Measurements from ENCODE around the gene FAM83C.

- TF ChIP-seq RFX5 (IDR thresholded peaks at IDR 0.05; ENCODE audit: low read depth, low read length) (no peak), POLR2A (IDR thresholded peaks at IDR 0.05; ENCODE audit: low read depth, low read length) (no peak), CTCF (IDR thresholded peaks at IDR 0.05 in 2 of 3, conservative IDR thresholded peaks at IDR 0.05 in 1 of 3; ENCODE audit: control insufficient read depth in 2 of 3, extremely low read depth in 1 of 3, insufficient read depth in 1 of 3, low read depth in 3 of 3, low read length in 3 of 3) (no peak), NKRF (conservative IDR thresholded peaks at IDR 0.05) (no peak), JUND (IDR thresholded peaks at IDR 0.05; ENCODE audit: low read depth, low read length) (no peak), CHD2 (IDR thresholded peaks at IDR 0.05; ENCODE audit: borderline replicate concordance, low read depth, low read length) (no peak), USF1 (IDR thresholded peaks at IDR 0.05; ENCODE audit: borderline replicate concordance, extremely low read length, insufficient read depth, low read depth, low read length) (no peak), ZNF217 (IDR thresholded peaks at IDR 0.05) (no peak), EZH2 (IDR thresholded peaks at IDR 0.05; ENCODE audit: borderline replicate concordance, control insufficient read depth, low read depth, low read length) (no peak), POLR2AphosphoS5 (IDR thresholded peaks at IDR 0.05; ENCODE audit: low read length) (no peak), SIN3A (IDR thresholded peaks at IDR 0.05; ENCODE audit: low read depth, low read length) (no peak), MYB (IDR thresholded peaks at IDR 0.05; ENCODE audit: borderline replicate concordance, low read depth, low read length) (no peak), SMAD1 (IDR thresholded peaks at IDR 0.05; ENCODE audit: low read depth, partially characterized antibody) (no peak), MAX (IDR thresholded peaks at IDR 0.05; ENCODE audit: low read depth, low read length) (no peak)
Observed at GRCh38 chr20:35243986-35244385, 48.2 kb downstream of the FAM83C start.
